ENCODE measurements around the gene MSL2. TPM values are rescaled to one million over a fixed set of nuclear protein-coding genes. Genes with fewer than 3 reads are reported as not detected.

The MSL2 gene
- total RNA-seq, 1 experiment from 2014 or later: 37.8 TPM

DNA sequence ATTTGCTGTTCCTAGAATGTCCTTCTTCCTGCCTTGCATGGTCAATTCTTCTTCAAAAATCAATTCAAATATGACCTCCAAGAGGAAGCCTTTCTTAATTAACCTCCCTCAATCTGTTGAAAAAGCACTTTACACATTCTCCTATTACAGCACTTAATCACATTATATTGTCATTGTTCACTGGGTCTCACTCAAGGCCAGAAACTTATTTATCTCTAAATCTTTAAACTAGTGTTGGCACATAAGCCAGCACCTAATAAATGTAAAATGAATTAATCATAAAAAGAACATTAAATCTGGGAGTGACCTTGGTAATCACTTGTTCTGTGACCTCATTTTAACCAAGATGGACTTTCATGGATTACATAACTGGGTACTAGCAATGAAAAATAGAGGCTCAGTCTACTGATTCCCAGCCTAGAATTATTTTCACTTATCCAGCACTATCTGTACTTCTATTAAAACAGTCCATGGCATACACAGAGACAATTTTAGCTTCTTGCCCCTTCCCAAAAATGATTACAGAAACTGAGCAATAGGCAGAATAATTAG, 22.1 kb downstream of the MSL2 start:
- no peak for ATAC-seq
- CTCF ChIA-PET: no interaction called here
- Mint-ChIP-seq H3K4me3 (no peak overlapping the region), H3K27ac (no peak overlapping the region), H3K36me3 (no peaks in the 10 kb centered on the region), H3K27me3 (ENCODE audit: low read depth) (no peaks in the 10 kb centered on the region), H3K4me1 (peaks cover 8% of the 10 kb centered on the region), H3K9me3 (no peaks in the 10 kb centered on the region)
- TF ChIP-seq PREB (CRISPR knock-in tag; IDR thresholded peaks at IDR 0.05; ENCODE audit: borderline replicate concordance) (no peak), GABPB1 (CRISPR knock-in tag; IDR thresholded peaks at IDR 0.05) (no peak), NFE2L1 (CRISPR knock-in tag; IDR thresholded peaks at IDR 0.05) (no peak), MXD4 (CRISPR knock-in tag; IDR thresholded peaks at IDR 0.05; ENCODE audit: borderline replicate concordance) (no peak), IRF1 (CRISPR knock-in tag; IDR thresholded peaks at IDR 0.05) (no peak), SOX15 (CRISPR knock-in tag; IDR thresholded peaks at IDR 0.05) (no peak), ERG (CRISPR knock-in tag; IDR thresholded peaks at IDR 0.05) (no peak), NR2C2 (CRISPR knock-in tag; IDR thresholded peaks at IDR 0.05) (no peak), USF2 (CRISPR knock-in tag; IDR thresholded peaks at IDR 0.05) (no peak), EMX1 (CRISPR knock-in tag; IDR thresholded peaks at IDR 0.05) (no peak), ZBTB21 (CRISPR knock-in tag; IDR thresholded peaks at IDR 0.05; ENCODE audit: borderline replicate concordance) (no peak)
- TF ChIP-seq, protein P1, sequence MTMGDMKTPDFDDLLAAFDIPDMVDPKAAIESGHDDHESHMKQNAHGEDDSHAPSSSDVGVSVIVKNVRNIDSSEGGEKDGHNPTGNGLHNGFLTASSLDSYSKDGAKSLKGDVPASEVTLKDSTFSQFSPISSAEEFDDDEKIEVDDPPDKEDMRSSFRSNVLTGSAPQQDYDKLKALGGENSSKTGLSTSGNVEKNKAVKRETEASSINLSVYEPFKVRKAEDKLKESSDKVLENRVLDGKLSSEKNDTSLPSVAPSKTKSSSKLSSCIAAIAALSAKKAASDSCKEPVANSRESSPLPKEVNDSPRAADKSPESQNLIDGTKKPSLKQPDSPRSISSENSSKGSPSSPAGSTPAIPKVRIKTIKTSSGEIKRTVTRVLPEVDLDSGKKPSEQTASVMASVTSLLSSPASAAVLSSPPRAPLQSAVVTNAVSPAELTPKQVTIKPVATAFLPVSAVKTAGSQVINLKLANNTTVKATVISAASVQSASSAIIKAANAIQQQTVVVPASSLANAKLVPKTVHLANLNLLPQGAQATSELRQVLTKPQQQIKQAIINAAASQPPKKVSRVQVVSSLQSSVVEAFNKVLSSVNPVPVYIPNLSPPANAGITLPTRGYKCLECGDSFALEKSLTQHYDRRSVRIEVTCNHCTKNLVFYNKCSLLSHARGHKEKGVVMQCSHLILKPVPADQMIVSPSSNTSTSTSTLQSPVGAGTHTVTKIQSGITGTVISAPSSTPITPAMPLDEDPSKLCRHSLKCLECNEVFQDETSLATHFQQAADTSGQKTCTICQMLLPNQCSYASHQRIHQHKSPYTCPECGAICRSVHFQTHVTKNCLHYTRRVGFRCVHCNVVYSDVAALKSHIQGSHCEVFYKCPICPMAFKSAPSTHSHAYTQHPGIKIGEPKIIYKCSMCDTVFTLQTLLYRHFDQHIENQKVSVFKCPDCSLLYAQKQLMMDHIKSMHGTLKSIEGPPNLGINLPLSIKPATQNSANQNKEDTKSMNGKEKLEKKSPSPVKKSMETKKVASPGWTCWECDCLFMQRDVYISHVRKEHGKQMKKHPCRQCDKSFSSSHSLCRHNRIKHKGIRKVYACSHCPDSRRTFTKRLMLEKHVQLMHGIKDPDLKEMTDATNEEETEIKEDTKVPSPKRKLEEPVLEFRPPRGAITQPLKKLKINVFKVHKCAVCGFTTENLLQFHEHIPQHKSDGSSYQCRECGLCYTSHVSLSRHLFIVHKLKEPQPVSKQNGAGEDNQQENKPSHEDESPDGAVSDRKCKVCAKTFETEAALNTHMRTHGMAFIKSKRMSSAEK (CRISPR knock-in tag; IDR thresholded peaks at IDR 0.05; ENCODE audit: borderline replicate concordance): no peak
- TF ChIP-seq, protein P2, sequence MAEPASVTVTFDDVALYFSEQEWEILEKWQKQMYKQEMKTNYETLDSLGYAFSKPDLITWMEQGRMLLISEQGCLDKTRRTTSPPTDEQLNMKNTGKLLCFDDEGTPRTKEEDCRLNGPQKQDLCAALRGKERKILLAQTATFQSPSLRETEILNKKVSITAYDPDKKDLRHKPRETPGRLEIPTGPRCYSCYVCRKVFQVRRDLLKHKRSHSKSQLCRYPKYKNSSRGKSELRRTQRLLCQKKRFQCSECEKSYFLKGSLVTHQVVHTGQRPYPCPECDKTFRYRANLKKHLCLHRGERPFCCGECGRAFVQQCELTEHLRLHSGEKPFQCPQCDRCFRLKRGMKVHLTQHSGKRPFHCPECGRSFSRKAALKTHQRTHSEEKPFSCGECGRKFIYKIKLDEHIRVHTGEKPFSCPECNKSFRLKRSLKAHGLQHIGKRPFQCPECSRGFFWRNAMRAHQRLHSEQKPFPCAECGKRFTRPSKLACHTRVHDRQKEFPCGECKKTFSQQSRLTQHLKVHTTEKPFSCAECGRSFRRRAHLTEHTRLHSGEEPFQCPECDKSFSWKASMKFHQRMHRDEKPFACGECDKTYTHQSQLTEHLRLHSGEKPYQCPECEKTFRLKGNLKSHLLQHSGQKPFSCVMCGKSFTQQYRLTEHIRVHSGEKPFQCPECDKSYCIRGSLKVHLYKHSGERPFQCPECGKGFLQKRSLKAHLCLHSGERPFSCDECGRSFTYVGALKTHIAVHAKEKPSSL (CRISPR knock-in tag; conservative IDR thresholded peaks at IDR 0.05): no peak
- TF ChIP-seq, protein P3, sequence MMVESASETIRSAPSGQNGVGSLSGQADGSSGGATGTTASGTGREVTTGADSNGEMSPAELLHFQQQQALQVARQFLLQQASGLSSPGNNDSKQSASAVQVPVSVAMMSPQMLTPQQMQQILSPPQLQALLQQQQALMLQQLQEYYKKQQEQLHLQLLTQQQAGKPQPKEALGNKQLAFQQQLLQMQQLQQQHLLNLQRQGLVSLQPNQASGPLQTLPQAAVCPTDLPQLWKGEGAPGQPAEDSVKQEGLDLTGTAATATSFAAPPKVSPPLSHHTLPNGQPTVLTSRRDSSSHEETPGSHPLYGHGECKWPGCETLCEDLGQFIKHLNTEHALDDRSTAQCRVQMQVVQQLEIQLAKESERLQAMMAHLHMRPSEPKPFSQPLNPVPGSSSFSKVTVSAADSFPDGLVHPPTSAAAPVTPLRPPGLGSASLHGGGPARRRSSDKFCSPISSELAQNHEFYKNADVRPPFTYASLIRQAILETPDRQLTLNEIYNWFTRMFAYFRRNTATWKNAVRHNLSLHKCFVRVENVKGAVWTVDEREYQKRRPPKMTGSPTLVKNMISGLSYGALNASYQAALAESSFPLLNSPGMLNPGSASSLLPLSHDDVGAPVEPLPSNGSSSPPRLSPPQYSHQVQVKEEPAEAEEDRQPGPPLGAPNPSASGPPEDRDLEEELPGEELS (CRISPR knock-in tag; IDR thresholded peaks at IDR 0.05): no peak
- TF ChIP-seq, protein P4, sequence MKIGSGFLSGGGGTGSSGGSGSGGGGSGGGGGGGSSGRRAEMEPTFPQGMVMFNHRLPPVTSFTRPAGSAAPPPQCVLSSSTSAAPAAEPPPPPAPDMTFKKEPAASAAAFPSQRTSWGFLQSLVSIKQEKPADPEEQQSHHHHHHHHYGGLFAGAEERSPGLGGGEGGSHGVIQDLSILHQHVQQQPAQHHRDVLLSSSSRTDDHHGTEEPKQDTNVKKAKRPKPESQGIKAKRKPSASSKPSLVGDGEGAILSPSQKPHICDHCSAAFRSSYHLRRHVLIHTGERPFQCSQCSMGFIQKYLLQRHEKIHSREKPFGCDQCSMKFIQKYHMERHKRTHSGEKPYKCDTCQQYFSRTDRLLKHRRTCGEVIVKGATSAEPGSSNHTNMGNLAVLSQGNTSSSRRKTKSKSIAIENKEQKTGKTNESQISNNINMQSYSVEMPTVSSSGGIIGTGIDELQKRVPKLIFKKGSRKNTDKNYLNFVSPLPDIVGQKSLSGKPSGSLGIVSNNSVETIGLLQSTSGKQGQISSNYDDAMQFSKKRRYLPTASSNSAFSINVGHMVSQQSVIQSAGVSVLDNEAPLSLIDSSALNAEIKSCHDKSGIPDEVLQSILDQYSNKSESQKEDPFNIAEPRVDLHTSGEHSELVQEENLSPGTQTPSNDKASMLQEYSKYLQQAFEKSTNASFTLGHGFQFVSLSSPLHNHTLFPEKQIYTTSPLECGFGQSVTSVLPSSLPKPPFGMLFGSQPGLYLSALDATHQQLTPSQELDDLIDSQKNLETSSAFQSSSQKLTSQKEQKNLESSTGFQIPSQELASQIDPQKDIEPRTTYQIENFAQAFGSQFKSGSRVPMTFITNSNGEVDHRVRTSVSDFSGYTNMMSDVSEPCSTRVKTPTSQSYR (CRISPR knock-in tag; IDR thresholded peaks at IDR 0.05): no peak
- TF ChIP-seq, protein P5, sequence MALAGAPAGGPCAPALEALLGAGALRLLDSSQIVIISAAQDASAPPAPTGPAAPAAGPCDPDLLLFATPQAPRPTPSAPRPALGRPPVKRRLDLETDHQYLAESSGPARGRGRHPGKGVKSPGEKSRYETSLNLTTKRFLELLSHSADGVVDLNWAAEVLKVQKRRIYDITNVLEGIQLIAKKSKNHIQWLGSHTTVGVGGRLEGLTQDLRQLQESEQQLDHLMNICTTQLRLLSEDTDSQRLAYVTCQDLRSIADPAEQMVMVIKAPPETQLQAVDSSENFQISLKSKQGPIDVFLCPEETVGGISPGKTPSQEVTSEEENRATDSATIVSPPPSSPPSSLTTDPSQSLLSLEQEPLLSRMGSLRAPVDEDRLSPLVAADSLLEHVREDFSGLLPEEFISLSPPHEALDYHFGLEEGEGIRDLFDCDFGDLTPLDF (CRISPR knock-in tag; IDR thresholded peaks at IDR 0.05): no peak
- POLR2A ChIA-PET: no interaction called here
- DNase-seq (ENCODE audit: low spot score): no peak

Data from WTC11 (cell line).